Ishikawa (cell line): ENCODE measurements around the gene CDC42BPA.

ENCODE experiments used
- CEBPB ChIP-seq: IDR thresholded peaks from 2 replicates; pipeline ENCODE4 v1.6.1; 2012
- CREB1 ChIP-seq: IDR thresholded peaks from 2 replicates; pipeline ENCODE4 v1.6.1; 2012; ENCODE audit warnings: low read depth
- EGR1 ChIP-seq: IDR thresholded peaks from 2 replicates; pipeline ENCODE4 v1.6.1; 2012
- EP300 ChIP-seq: IDR thresholded peaks from 2 replicates; pipeline ENCODE4 v1.6.1; 2012; ENCODE audit warnings: borderline replicate concordance
- FOXM1 ChIP-seq: IDR thresholded peaks from 2 replicates; pipeline ENCODE4 v1.6.1; 2012; ENCODE audit warnings: low read depth, borderline replicate concordance
- MAX ChIP-seq: IDR thresholded peaks from 2 replicates; pipeline ENCODE4 v1.6.1; 2012
- NFIC ChIP-seq: IDR thresholded peaks from 2 replicates; pipeline ENCODE4 v1.6.1; 2012
- RAD21 ChIP-seq: IDR thresholded peaks from 2 replicates; pipeline ENCODE4 v1.6.1; 2012; ENCODE audit warnings: low read depth
- REST ChIP-seq: IDR thresholded peaks from 2 replicates; pipeline ENCODE4 v1.6.1; 2012; ENCODE audit warnings: low read depth, mild to moderate bottlenecking
- TAF1 ChIP-seq: IDR thresholded peaks from 2 replicates; pipeline ENCODE4 v1.6.1; 2012; ENCODE audit warnings: low read depth, mild to moderate bottlenecking
- TCF12 ChIP-seq: IDR thresholded peaks from 2 replicates; pipeline ENCODE4 v1.6.1; 2012; ENCODE audit warnings: low read depth
- TEAD4 ChIP-seq: IDR thresholded peaks from 2 replicates; pipeline ENCODE4 v1.6.1; 2012
- USF1 ChIP-seq: IDR thresholded peaks from 2 replicates; pipeline ENCODE4 v1.6.1; 2012
- YY1 ChIP-seq: IDR thresholded peaks from 2 replicates; pipeline ENCODE4 v1.6.1; 2012; ENCODE audit warnings: low read depth
- ZBTB7A ChIP-seq: IDR thresholded peaks from 2 replicates; pipeline ENCODE4 v1.6.1; 2012; ENCODE audit warnings: low read depth

CDC42BPA gene

GRCh38 chr1:226976978-226977642, 341.2 kb downstream of the CDC42BPA start:
- TF ChIP-seq MAX (no peak), RAD21 (no peak)

GRCh38 chr1:226976276-226976977, 341.9 kb downstream of the CDC42BPA start:
- TF ChIP-seq RAD21 (no peak), MAX (no peak), CREB1 (no peak), EP300 (no peak), EGR1 (no peak), TAF1 (no peak)

- TF ChIP-seq TCF12 (no peak), YY1 (no peak), REST (no peak), EGR1 (no peak), TAF1 (no peak), ZBTB7A (no peak), CEBPB (no peak), USF1 (no peak)
Measured at GRCh38 chr1:226975259-226976250, 342.7 kb downstream of the CDC42BPA start.

GRCh38 chr1:226974544-226975258, 343.6 kb downstream of the CDC42BPA start:
- TF ChIP-seq USF1 (no peak), FOXM1 (no peak), TEAD4 (no peak), REST (no peak), NFIC (no peak), MAX (no peak), CEBPB (no peak), EGR1 (no peak), TAF1 (no peak), TCF12 (no peak), RAD21 (no peak), ZBTB7A (no peak), CREB1 (no peak), YY1 (no peak), EP300 (no peak)

- TF ChIP-seq YY1, result no peak
Measured at GRCh38 chr1:226973898-226974543, 344.3 kb downstream of the CDC42BPA start.
